GM21528 (cell line): Measurements from ENCODE around the gene CCDC136.

Experiments
- ATAC-seq: cut with Tn5 transposase; IDR thresholded peaks from one replicate; pipeline ENCODE4 v1.9.1; 2021; ENCODE audit warnings: mild to moderate bottlenecking, moderate library complexity; ENCODE audit not compliant: unreplicated experiment, low FRiP score

The CCDC136 gene

DNA sequence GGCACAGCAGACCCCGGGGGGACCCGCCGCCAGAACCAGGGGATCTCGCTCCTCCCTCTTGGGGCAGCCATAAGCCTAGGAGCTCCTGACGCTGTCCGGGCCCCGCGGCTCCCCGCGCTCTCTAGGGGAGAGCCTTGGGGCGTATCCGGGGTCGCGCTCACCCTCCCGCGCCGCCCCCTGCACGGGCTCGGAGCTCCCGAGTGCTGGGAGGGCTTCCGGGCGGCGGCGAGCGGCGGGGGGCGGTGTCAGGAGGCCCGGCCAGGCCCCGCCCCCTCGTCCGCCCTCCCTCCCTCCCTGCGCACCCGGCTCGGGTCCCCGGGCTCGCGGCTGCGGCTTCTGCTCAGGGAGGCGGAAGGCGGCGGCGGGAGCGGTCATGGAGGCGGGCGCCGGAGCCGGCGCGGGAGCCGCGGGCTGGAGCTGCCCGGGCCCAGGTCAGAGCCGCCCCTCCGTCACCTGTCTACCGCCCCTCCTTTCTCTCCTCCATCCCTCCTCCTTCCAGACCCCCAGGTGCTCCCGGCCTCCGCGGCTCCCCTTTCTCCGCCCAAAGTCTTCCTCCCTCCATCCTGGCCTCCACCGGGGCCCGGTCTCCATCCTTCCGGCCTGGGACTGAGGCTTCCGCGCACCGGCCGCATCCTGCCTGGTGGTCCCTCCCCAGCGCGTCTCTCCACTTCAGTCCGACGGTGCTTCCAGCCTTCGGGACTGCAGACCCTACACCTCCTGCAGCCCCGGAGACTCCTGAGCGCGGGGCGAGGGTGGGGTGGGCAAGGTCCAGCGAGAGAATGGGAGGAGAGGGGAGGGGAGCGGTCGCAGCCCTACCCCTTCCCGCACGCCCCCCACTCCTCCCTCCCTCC, at the start of gene CCDC136:
Gene CCDC136, plus strand, starts transcription at position 848 of the 851 bp plus-strand sequence. CDS start 444 bp downstream, outside the sequence.
- peak; percentile 71 for ATAC-seq

DNA sequence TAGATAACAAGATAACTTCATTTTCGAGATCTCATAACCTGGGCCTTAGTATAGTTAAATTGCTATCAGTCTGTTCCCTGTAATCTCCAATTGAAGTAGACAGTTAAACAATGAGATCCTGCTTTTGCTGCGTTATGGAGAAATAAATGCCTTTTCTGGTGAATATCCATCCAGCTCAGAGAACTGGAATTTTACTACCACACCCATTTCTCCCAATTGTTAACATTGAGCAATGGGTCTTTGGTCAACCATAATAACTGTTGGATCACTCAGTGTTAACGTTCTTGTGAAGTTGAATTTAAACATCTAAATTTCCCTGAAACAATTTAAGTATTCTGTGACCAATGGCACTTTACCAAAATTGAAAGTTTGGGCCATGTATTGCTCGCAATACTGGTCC, 49.6 kb upstream of the CCDC136 start:
- ATAC-seq = no peak

DNA sequence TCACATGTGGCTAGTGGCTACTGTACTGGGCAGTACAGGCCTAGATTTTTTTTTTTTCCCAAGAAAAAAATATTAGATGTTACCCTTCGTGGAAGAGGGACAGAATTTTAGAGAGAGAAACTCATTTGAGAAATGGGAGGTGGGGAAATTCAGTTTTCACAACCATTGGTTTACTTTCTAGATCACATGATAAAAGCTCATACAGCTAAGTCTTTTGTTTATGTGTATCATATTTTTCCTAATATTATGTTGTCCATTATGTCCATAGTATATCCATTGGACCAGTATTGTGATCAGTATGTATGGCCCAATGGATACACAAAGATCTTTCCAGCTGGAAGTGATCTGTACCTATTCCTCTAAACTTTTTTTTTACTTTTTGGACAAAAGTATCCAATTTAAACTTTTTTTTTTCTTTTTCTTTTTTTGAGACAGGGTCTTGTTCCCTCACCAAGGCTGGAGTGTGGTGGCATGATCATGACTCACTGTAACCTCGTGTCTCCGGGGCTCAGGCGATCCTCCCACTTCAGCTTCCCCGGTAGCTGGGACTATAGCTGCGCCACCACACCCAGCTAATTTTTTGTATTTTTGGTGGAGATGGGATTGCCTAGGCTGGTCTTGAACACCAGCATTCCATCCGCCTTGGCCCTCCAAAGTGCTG, 48.5 kb upstream of the CCDC136 start:
- ATAC-seq = no peak

GRCh38 chr7:128744366-128744905, 47.3 kb upstream of the CCDC136 start:
- no peak for ATAC-seq

- ATAC-seq = no peak
Observed at GRCh38 chr7:128745706-128746105, 46.1 kb upstream of the CCDC136 start.

GRCh38 chr7:128747327-128748079, 44.3 kb upstream of the CCDC136 start:
- ATAC-seq = no peak

GRCh38 chr7:128752251-128752650, 39.5 kb upstream of the CCDC136 start:
- ATAC-seq = no peak

GRCh38 chr7:128755075-128755818, 36.5 kb upstream of the CCDC136 start:
- ATAC-seq = no peak

GRCh38 chr7:128755819-128756476, 35.8 kb upstream of the CCDC136 start:
- no peak for ATAC-seq

- ATAC-seq = no peak
Observed at GRCh38 chr7:128757203-128757602, 34.6 kb upstream of the CCDC136 start.

DNA sequence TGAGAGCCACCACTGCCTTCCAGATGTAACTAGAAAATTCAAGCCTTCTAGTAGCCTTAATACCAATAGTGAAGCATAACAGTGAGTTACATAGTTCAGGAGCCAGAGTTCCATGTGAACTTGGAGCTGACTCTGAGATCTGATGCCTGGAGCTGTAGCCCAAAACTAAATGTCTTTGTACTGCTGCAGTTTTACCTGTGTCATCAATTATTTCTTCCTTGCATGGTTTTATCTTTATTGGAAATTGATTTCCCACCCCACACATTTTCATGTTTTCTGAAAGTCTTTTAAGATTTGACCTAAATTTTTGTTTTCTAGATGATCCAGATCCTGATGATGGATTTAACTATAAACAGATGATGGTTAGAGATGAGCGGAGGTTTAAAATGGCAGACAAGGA, 33.2 kb upstream of the CCDC136 start:
- no peak for ATAC-seq

- no peak for ATAC-seq
Observed at GRCh38 chr7:128759242-128759641, 32.5 kb upstream of the CCDC136 start.

DNA sequence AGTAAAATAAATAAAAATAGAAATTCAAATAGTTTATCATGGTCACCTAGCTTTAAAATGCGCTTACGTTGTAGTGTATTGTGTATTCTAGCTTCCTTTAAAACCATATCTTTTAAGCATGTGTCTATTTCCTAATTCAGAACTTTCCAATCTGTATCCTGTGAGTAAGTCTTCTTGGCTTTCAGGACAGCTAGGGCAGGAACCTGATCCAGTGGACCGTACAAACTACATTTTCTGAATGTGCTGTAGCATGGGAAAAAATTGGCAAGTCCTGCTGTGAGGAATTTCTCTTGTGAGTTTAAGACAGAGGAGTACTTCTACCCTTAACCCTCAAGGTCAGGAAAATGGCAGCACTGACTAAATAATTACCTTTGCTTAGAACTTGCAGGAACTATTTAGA, 28.2 kb upstream of the CCDC136 start:
- ATAC-seq = no peak

- no peak for ATAC-seq
Observed at GRCh38 chr7:128767475-128768110, 24.2 kb upstream of the CCDC136 start.

DNA sequence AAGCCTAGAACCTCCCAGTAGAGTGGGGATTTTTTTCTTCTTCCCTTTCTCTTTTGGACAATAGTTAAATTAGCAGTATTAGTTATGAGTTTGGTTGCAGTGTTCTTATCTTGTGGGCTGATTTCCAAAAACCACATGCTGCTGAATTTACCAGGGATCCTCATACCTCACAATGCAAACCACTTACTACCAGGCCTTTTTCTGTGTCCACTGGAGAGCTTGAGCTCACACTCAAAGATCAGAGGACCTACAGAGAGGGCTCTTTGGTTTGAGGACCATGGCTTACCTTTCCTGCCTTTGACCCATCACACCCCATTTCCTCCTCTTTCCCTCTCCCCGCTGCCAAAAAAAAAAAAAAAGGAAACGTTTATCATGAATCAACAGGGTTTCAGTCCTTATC, 21.5 kb upstream of the CCDC136 start:
- ATAC-seq = no peak

- no peak for ATAC-seq
Observed at GRCh38 chr7:128773604-128774003, 18.2 kb upstream of the CCDC136 start.

DNA sequence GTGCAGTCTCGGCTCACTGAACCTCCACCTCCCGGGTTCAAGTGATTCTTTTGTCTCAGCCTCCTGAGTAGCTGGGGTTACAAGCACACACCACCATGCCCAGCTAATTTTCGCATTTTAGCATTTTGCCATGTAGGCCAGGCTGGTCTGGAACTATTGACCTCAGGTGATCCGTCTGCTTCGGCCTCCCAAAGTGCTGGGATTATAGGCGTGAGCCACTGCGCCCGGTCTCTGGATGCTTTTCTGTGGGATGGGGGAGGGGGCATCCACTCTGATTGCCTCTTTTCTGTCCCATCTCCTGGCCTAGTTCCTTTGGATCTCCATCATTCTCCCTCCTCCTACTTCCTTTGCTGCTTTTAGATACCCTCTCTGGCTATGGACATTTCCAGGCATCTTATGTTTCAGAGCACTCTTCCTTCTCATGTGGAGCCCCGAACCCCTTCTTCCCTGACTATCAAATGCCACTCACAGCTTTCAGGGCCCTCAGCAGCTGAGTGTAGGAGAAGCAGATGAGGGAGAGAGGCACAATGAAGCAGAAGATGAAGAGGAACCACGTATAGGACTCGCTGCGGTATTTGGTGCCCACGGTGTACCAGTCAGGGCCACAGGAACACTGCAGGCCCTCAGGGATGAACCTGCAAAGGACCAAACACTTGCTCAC, 17.6 kb upstream of the CCDC136 start:
- ATAC-seq = no peak

- ATAC-seq = no peak
Observed at GRCh38 chr7:128774921-128775320, 16.8 kb upstream of the CCDC136 start.
